ENCODE measurements around the gene JARID2.

DNA sequence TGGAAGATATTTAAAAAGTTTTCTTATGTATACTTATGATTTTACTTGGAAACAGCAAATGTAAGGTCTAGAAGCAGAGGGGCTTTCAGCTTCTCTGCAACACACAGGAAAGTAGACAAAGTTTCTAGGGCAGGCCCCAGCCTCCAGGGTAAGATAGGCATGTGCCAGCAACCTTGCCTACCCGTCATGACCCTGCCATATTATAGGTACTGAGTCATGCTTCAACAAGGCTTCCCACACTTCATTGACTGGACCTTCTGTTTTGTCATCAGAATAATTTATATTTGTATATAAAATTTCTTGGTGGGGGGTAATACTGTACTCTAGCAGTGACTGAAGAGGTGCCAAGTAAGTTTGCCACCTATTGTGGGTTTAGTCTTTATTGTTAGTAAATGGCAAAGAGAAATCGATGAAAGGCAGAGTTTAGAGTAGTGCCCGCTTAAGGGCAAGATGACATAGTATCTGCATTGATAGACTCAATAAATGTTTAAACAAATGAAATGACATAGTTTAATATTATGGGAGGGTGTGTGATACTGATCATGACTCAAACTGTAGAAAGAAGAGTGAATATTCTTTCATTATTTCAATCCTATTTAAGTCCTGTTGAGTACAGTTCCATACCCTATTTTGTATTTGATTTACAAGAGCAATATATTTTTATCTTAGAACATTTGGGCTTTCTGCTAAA lies 95.6 kb downstream of the JARID2 start:
- TF ChIP-seq GABPA (IDR thresholded peaks at IDR 0.05; ENCODE audit: borderline replicate concordance, insufficient read depth, low read length) (no peak), RFX5 (IDR thresholded peaks at IDR 0.05; ENCODE audit: borderline replicate concordance, low read depth, low read length) (no peak), EZH2 (IDR thresholded peaks at IDR 0.05; ENCODE audit: low read depth, low read length, severe bottlenecking) (no peak)
- TF ChIP-seq, protein P1, sequence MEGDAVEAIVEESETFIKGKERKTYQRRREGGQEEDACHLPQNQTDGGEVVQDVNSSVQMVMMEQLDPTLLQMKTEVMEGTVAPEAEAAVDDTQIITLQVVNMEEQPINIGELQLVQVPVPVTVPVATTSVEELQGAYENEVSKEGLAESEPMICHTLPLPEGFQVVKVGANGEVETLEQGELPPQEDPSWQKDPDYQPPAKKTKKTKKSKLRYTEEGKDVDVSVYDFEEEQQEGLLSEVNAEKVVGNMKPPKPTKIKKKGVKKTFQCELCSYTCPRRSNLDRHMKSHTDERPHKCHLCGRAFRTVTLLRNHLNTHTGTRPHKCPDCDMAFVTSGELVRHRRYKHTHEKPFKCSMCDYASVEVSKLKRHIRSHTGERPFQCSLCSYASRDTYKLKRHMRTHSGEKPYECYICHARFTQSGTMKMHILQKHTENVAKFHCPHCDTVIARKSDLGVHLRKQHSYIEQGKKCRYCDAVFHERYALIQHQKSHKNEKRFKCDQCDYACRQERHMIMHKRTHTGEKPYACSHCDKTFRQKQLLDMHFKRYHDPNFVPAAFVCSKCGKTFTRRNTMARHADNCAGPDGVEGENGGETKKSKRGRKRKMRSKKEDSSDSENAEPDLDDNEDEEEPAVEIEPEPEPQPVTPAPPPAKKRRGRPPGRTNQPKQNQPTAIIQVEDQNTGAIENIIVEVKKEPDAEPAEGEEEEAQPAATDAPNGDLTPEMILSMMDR (IDR thresholded peaks at IDR 0.05; ENCODE audit: control extremely low read depth in 1 of 3, insufficient read depth in 1 of 3, low read depth in 1 of 3, low read length in 3 of 3) = no peak
- TF ChIP-seq, protein P2, sequence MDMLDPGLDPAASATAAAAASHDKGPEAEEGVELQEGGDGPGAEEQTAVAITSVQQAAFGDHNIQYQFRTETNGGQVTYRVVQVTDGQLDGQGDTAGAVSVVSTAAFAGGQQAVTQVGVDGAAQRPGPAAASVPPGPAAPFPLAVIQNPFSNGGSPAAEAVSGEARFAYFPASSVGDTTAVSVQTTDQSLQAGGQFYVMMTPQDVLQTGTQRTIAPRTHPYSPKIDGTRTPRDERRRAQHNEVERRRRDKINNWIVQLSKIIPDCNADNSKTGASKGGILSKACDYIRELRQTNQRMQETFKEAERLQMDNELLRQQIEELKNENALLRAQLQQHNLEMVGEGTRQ (IDR thresholded peaks at IDR 0.05; ENCODE audit: low read length) = no peak
